Ishikawa (cell line): ENCODE measurements around the gene CRABP2.

ENCODE experiments used
- CEBPB ChIP-seq: IDR thresholded peaks from 2 replicates; pipeline ENCODE4 v1.6.1; 2012
- CREB1 ChIP-seq: IDR thresholded peaks from 2 replicates; pipeline ENCODE4 v1.6.1; 2012; ENCODE audit warnings: low read depth
- EGR1 ChIP-seq: IDR thresholded peaks from 2 replicates; pipeline ENCODE4 v1.6.1; 2012
- EP300 ChIP-seq: IDR thresholded peaks from 2 replicates; pipeline ENCODE4 v1.6.1; 2012; ENCODE audit warnings: borderline replicate concordance
- FOXM1 ChIP-seq: IDR thresholded peaks from 2 replicates; pipeline ENCODE4 v1.6.1; 2012; ENCODE audit warnings: low read depth, borderline replicate concordance
- MAX ChIP-seq: IDR thresholded peaks from 2 replicates; pipeline ENCODE4 v1.6.1; 2012
- NFIC ChIP-seq: IDR thresholded peaks from 2 replicates; pipeline ENCODE4 v1.6.1; 2012
- RAD21 ChIP-seq: IDR thresholded peaks from 2 replicates; pipeline ENCODE4 v1.6.1; 2012; ENCODE audit warnings: low read depth
- REST ChIP-seq: IDR thresholded peaks from 2 replicates; pipeline ENCODE4 v1.6.1; 2012; ENCODE audit warnings: low read depth, mild to moderate bottlenecking
- TAF1 ChIP-seq: IDR thresholded peaks from 2 replicates; pipeline ENCODE4 v1.6.1; 2012; ENCODE audit warnings: low read depth, mild to moderate bottlenecking
- TCF12 ChIP-seq: IDR thresholded peaks from 2 replicates; pipeline ENCODE4 v1.6.1; 2012; ENCODE audit warnings: low read depth
- TEAD4 ChIP-seq: IDR thresholded peaks from 2 replicates; pipeline ENCODE4 v1.6.1; 2012
- USF1 ChIP-seq: IDR thresholded peaks from 2 replicates; pipeline ENCODE4 v1.6.1; 2012
- YY1 ChIP-seq: IDR thresholded peaks from 2 replicates; pipeline ENCODE4 v1.6.1; 2012; ENCODE audit warnings: low read depth
- ZBTB7A ChIP-seq: IDR thresholded peaks from 2 replicates; pipeline ENCODE4 v1.6.1; 2012; ENCODE audit warnings: low read depth

Gene CRABP2

DNA sequence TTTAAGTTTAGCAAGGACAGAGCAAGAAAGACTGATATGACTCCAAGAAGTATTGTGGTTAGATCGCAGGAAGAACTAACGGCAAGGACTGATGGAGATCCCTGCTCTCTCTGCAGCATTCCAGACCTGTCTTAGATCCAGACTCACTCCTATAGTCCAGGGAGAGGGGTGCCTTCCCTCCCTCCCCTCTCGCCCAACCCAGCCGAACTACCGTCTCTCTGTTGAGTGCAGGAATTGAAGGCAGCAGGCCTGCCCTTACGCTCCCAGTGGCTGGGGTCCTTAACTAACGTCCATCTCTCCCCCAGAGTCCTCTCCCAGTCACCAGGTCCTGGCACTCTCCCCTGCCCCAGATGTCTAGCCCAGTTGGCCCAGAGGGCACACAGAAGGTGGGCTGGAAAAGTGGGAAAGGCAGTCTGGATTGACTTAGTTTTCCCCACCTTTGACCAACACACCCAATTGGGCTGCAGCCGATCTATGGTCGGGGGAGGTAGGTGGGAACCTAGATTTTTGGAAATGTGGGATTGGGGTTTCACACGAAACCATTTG lies 1.1 kb downstream of the CRABP2 start:
- no peak for TF ChIP-seq EP300
- TF ChIP-seq REST: no peak
- no peak for TF ChIP-seq EGR1
- no peak for TF ChIP-seq USF1
- no peak for TF ChIP-seq RAD21
- no peak for TF ChIP-seq TEAD4
- TF ChIP-seq ZBTB7A: no peak
- TF ChIP-seq CREB1: no peak
- no peak for TF ChIP-seq CEBPB
- no peak for TF ChIP-seq MAX
- no peak for TF ChIP-seq YY1
- TF ChIP-seq TCF12: no peak
- TF ChIP-seq FOXM1: no peak
- no peak for TF ChIP-seq TAF1
- no peak for TF ChIP-seq NFIC

- TF ChIP-seq REST: no peak
- TF ChIP-seq FOXM1: no peak
- TF ChIP-seq TAF1: no peak
- no peak for TF ChIP-seq TCF12
- TF ChIP-seq YY1: no peak
- no peak for TF ChIP-seq CEBPB
- TF ChIP-seq EP300: no peak
- no peak for TF ChIP-seq TEAD4
These were observed 1.6 kb downstream of the CRABP2 start for GRCh38 chr1:156703741-156704140.

- TF ChIP-seq CEBPB (no peak), FOXM1 (no peak), NFIC (no peak), EGR1 (no peak), TEAD4 (no peak), MAX (no peak), REST (no peak), CREB1 (no peak), USF1 (no peak), RAD21 (no peak), EP300 (no peak), ZBTB7A (no peak), YY1 (no peak), TAF1 (no peak), TCF12 (no peak)
These were observed 2.0 kb downstream of the CRABP2 start for GRCh38 chr1:156703336-156703735.

GRCh38 chr1:156700736-156701531 lies 4.4 kb downstream of the CRABP2 start:
- TF ChIP-seq ZBTB7A: no peak
- TF ChIP-seq MAX: no peak
- TF ChIP-seq TCF12: no peak
- no peak for TF ChIP-seq RAD21
- TF ChIP-seq USF1: no peak
- TF ChIP-seq EGR1: no peak
- no peak for TF ChIP-seq CEBPB
- TF ChIP-seq YY1: no peak
- no peak for TF ChIP-seq EP300
- no peak for TF ChIP-seq FOXM1
- no peak for TF ChIP-seq TAF1
- TF ChIP-seq NFIC: no peak
- TF ChIP-seq REST: no peak
- no peak for TF ChIP-seq TEAD4
- no peak for TF ChIP-seq CREB1
